H1 (cell line): ENCODE results near the gene SEMA3A. TPM values are rescaled to one million over a fixed set of nuclear protein-coding genes. Genes with fewer than 3 reads are reported as not detected.

Experiments
- CTCF ChIA-PET: fragments of 300-600 bp; sonication (Branson Sonifier 250); formaldehyde crosslinking; loops from one replicate; lab custom pipeline; 2021; ENCODE audit not compliant: partially characterized antibody; lab: Charles Lee
- POLR2A ChIA-PET: fragments of 300-600 bp; sonication (Branson Sonifier 250); formaldehyde crosslinking; loops from one replicate; lab custom pipeline; 2021; ENCODE audit warnings: inconsistent platforms; ENCODE audit not compliant: partially characterized antibody; lab: Charles Lee
- DNase-seq, 2 experiments: peaks; one replicate each; pipeline versions ENCODE4 v3.0.0 to v3.0.0-alpha.2; 2010 to 2022; ENCODE audit warnings: low spot score in 2 of 2, low read depth in 1 of 2, mixed read lengths in 1 of 2
- FAIRE-seq: peaks from 2 replicates; lab custom pipeline; 2011; peaks lifted over from hg19 to GRCh38; lab: Jason Lieb, UNC
- H2AFZ ChIP-seq: 2 replicates; pipeline ENCODE4 v1.8.1; 2012; ENCODE audit warnings: low read length, inconsistent platforms
- H2AK5ac ChIP-seq: 2 replicates; pipeline ENCODE4 v1.6.1; 2013; ENCODE audit warnings: low read depth, low read length
- H2BK120ac ChIP-seq: replicated peaks from 2 replicates; pipeline ENCODE3; 2013; ENCODE audit warnings: low read depth, low read length, inconsistent platforms
- H2BK12ac ChIP-seq: 2 replicates; pipeline ENCODE4 v1.6.1; 2013; ENCODE audit warnings: low read depth, low read length
- H2BK15ac ChIP-seq: 2 replicates; pipeline ENCODE4 v1.6.1; 2013; ENCODE audit warnings: low read length
- H2BK20ac ChIP-seq: 2 replicates; pipeline ENCODE4 v1.6.1; 2013; ENCODE audit warnings: low read length
- H2BK5ac ChIP-seq: 2 replicates; pipeline ENCODE4 v1.6.1; 2013; ENCODE audit warnings: low read depth, low read length
- H3K14ac ChIP-seq: 2 replicates; pipeline ENCODE4 v1.6.1; 2013; ENCODE audit warnings: inconsistent platforms; ENCODE audit not compliant: insufficient read length
- H3K18ac ChIP-seq: 2 replicates; pipeline ENCODE4 v1.6.1; 2013; ENCODE audit warnings: low read length; ENCODE audit errors: extremely low read depth
- H3K23ac ChIP-seq: 2 replicates; pipeline ENCODE4 v1.6.1; 2013; ENCODE audit warnings: inconsistent platforms; ENCODE audit not compliant: insufficient read length
- H3K23me2 ChIP-seq: 2 replicates; pipeline ENCODE4 v1.6.1; 2013; ENCODE audit warnings: low read depth, low read length
- H3K27ac ChIP-seq: 2 replicates; pipeline ENCODE4 v1.6.1; 2011; ENCODE audit warnings: low read depth, low read length, inconsistent platforms
- H3K27me3 ChIP-seq, 4 experiments: replicated peaks in 1 of 4; 1 replicate in 1 of 4; 2 replicates in 3 of 4; pipeline versions ENCODE4 v1.6.1 to v1.8.1; 2011 to 2013; ENCODE audit warnings: low read length in 3 of 4, mild to moderate bottlenecking in 3 of 4, inconsistent platforms in 2 of 4, mixed read lengths in 2 of 4, moderate library complexity in 1 of 4; ENCODE audit not compliant: control insufficient read depth in 3 of 4, insufficient read depth in 3 of 4; ENCODE audit errors: extremely low read depth in 1 of 4
- H3K36me3 ChIP-seq, 4 experiments: 2 replicates each; pipeline versions ENCODE4 v1.6.1 to v1.8.1; 2011 to 2013; ENCODE audit warnings: mild to moderate bottlenecking in 4 of 4, low read length in 3 of 4, moderate library complexity in 2 of 4, control low read depth in 1 of 4, inconsistent platforms in 1 of 4; ENCODE audit not compliant: insufficient read depth in 4 of 4, control insufficient read depth in 2 of 4
- H3K4ac ChIP-seq: replicated peaks from 2 replicates; pipeline ENCODE3; 2013; ENCODE audit warnings: low read length, low read depth, mixed read lengths, inconsistent platforms; ENCODE audit not compliant: insufficient read length
- H3K4me1 ChIP-seq, 4 experiments: replicated peaks in 1 of 4; 1 replicate in 1 of 4; 2 replicates in 3 of 4; pipeline versions ENCODE4 v1.6.1 to v1.8.1; 2011 to 2013; ENCODE audit warnings: low read length in 3 of 4, inconsistent platforms in 2 of 4, mixed read lengths in 1 of 4; ENCODE audit not compliant: insufficient read depth in 4 of 4, control insufficient read depth in 3 of 4
- H3K4me2 ChIP-seq, 2 experiments: 2 replicates each; pipeline versions ENCODE4 v1.6.1 to v1.8.1; 2011 to 2013; ENCODE audit warnings: low read depth in 2 of 2, low read length in 2 of 2, control low read depth in 1 of 2, inconsistent platforms in 1 of 2, mild to moderate bottlenecking in 1 of 2; ENCODE audit not compliant: insufficient read depth in 1 of 2
- H3K4me3 ChIP-seq, 4 experiments: fragments of 200-600, 300-600 bp in 1 of 4; sonication (generic), shearing (Covaris generic), sonication (Bioruptor Twin) in 1 of 4; 2 replicates each; pipeline versions ENCODE4 v1.5.1 to v1.8.1; 2011 to 2016; ENCODE audit warnings: low read length in 4 of 4, low read depth in 3 of 4, control low read depth in 2 of 4, inconsistent platforms in 2 of 4, mild to moderate bottlenecking in 2 of 4, mixed read lengths in 1 of 4, moderate library complexity in 1 of 4; ENCODE audit not compliant: insufficient read depth in 2 of 4; ENCODE audit errors: extremely low read depth in 1 of 4
- H3K56ac ChIP-seq: replicated peaks from 2 replicates; pipeline ENCODE3; 2013; ENCODE audit warnings: low read depth, mild to moderate bottlenecking, mixed read lengths, low read length, inconsistent platforms; ENCODE audit not compliant: insufficient read length
- H3K79me1 ChIP-seq: 2 replicates; pipeline ENCODE4 v1.6.1; 2013; ENCODE audit warnings: low read depth, low read length, control low read depth
- H3K79me2 ChIP-seq, 2 experiments: 2 replicates each; pipeline versions ENCODE4 v1.6.1 to v1.8.1; 2012 to 2013; ENCODE audit warnings: low read length in 2 of 2, mild to moderate bottlenecking in 2 of 2, inconsistent platforms in 1 of 2; ENCODE audit not compliant: insufficient read depth in 2 of 2, control insufficient read depth in 1 of 2
- H3K9ac ChIP-seq, 4 experiments: replicated peaks in 1 of 4; 1 replicate in 1 of 4; 2 replicates in 3 of 4; pipeline versions ENCODE4 v1.6.1 to v1.8.1; 2011 to 2013; ENCODE audit warnings: low read depth in 3 of 4, low read length in 3 of 4, control low read depth in 2 of 4, mild to moderate bottlenecking in 2 of 4, moderate library complexity in 2 of 4, inconsistent platforms in 1 of 4; ENCODE audit errors: extremely low read depth in 1 of 4
- H3K9me3 ChIP-seq, 2 experiments: 2 replicates each; pipeline versions ENCODE4 v1.6.1 to v1.8.1; 2012 to 2013; ENCODE audit warnings: mild to moderate bottlenecking in 2 of 2, moderate library complexity in 2 of 2, control low read depth in 1 of 2, inconsistent platforms in 1 of 2, low read depth in 1 of 2, low read length in 1 of 2, mixed read lengths in 1 of 2; ENCODE audit not compliant: insufficient read depth in 2 of 2
- H4K20me1 ChIP-seq, 2 experiments: replicated peaks in 1 of 2; 2 replicates each; pipeline versions ENCODE3 to v1.8.1; 2011 to 2013; ENCODE audit warnings: inconsistent platforms in 2 of 2, low read length in 2 of 2, mild to moderate bottlenecking in 1 of 2; ENCODE audit not compliant: insufficient read depth in 2 of 2, control insufficient read depth in 1 of 2
- H4K5ac ChIP-seq: 2 replicates; pipeline ENCODE4 v1.6.1; 2013; ENCODE audit warnings: low read length, low read depth, mixed read lengths, inconsistent platforms; ENCODE audit not compliant: insufficient read length
- H4K8ac ChIP-seq: 2 replicates; pipeline ENCODE4 v1.8.0; 2013; ENCODE audit warnings: mild to moderate bottlenecking, moderate library complexity, low read length, inconsistent platforms; ENCODE audit not compliant: insufficient read depth; ENCODE audit errors: extremely low read depth
- H4K91ac ChIP-seq: replicated peaks from 2 replicates; pipeline ENCODE3; 2013; ENCODE audit warnings: low read length, mixed read lengths, inconsistent platforms; ENCODE audit not compliant: insufficient read length
- BCL11A ChIP-seq, 2 experiments: IDR thresholded peaks; one replicate each; pipeline ENCODE4 v1.6.1; 2011; ENCODE audit warnings: low read depth in 2 of 2, low read length in 2 of 2, mild to moderate bottlenecking in 2 of 2
- KDM4A ChIP-seq: IDR thresholded peaks from one replicate; pipeline ENCODE4 v1.7.1; 2012; ENCODE audit warnings: low read depth, mild to moderate bottlenecking, moderate library complexity, low read length, inconsistent platforms; ENCODE audit not compliant: severe bottlenecking
- SP2 ChIP-seq: IDR thresholded peaks from 2 replicates; pipeline ENCODE4 v1.6.1; 2012; ENCODE audit warnings: mild to moderate bottlenecking, low read length, inconsistent platforms
- WGBS, 2 experiments: shearing (Covaris generic) in 1 of 2; methylation state at CpG; one replicate each; pipeline versions ENCODE4 v1.1.6 to v1.1.7; 2013 to 2015; ENCODE audit warnings: low lambda C conversion rate in 2 of 2, mixed read lengths in 2 of 2, inconsistent platforms in 1 of 2, low coverage in 1 of 2, missing lambda C conversion rate in 1 of 2; ENCODE audit not compliant: insufficient replicate concordance in 2 of 2, insufficient coverage in 1 of 2, insufficient read length in 1 of 2; ENCODE audit errors: extremely low coverage in 1 of 2, missing lambda C conversion rate in 1 of 2; 5-methylcytosine and 5-hydroxymethylcytosine counted together
- polyA plus RNA-seq, 7 experiments: library from polyadenylated mRNA; depleted of rRNA in 3 of 7; stranded (reverse) in 5 of 7; unstranded in 2 of 7; fragments of >200 nt in 5 of 7; fragments of 200-250 nt in 2 of 7; gene quantifications; 1 replicate in 5 of 7; 2 replicates in 1 of 7; 4 replicates in 1 of 7; pipeline versions ENCODE4 v1.2.1 to v1.2.3, GENCODE V29; 2011 to 2013; ENCODE audit warnings: missing spikeins in 2 of 7, mixed read lengths in 2 of 7
- total RNA-seq: library from RNA; stranded (reverse); fragmentation: NEBNext Ultra II Directional; extraction: Animal tissue kit (Norgen Biotek cat#: 25700); gene quantifications from 2 replicates; pipeline ENCODE4 v1.2.1, GENCODE V29; 2021

The SEMA3A gene
- total and polyA plus RNA-seq, 2 of the 8 experiments (the other 6 are each of a cell fraction or from before 2014, with no cell fraction given) = 8.1 to 45.9 TPM

DNA sequence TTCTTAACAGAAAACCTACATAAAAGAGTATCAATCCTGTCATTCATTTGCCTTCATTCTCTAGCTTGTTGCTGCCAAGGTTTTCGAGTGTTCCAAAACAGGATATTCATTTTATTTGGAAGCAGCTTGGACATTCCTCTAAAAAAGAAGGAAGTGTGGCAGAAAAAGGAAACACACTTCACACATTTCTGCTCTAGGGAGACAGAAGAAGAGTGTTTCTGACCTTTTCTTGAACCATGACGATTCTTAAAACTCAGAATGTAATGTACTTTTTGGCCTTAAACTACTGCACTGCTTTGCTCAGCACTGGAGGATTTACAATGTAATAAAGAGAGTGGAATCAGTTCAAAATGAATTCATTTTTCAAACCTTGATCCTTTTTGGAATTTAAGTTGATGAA is 81.3 kb downstream of the SEMA3A start:
- Histone ChIP-seq H3K23ac (no peak overlapping the region), H3K79me2 (no peaks in the 10 kb centered on the region), H3K4ac (no peak overlapping the region), H2BK15ac (no peak overlapping the region), H2BK12ac (no peak overlapping the region)
- TF ChIP-seq SP2 (no peak), KDM4A (no peak), BCL11A (IDR thresholded peaks at IDR 0.05; ENCODE audit: low read depth in 2 of 2, low read length in 2 of 2) (no peak)
- TF ChIP-seq, all 59 proteins: peak for 0
- POLR2A ChIA-PET = no interaction called here
- Histone ChIP-seq H2BK120ac (no peak overlapping the region), H4K91ac (no peak overlapping the region), H3K79me1 (no peaks in the 10 kb centered on the region), H3K27ac (no peak overlapping the region), H3K18ac (no peak overlapping the region), H4K8ac (no peak overlapping the region), H3K9ac (no peak overlapping the region), H3K9me3 (no peaks in the 10 kb centered on the region), H2BK20ac (no peak overlapping the region), H2AK5ac (no peak overlapping the region), H2AFZ (no peak overlapping the region), H4K20me1 (no peaks in the 10 kb centered on the region), H3K4me2 (no peak overlapping the region), H3K27me3 (no peaks in the 10 kb centered on the region), H3K14ac (no peak overlapping the region), H3K4me1 (peaks cover 4 to 32% (median 12%) of the 10 kb centered on the region in 4 experiments), H3K56ac (no peak overlapping the region), H3K36me3 (peaks cover 0 to 5% (median 0%) of the 10 kb centered on the region in 4 experiments; a peak in 1 of 8 replicates), H3K23me2 (no peaks in the 10 kb centered on the region), H3K4me3 (no peak overlapping the region), H2BK5ac (no peak overlapping the region), H4K5ac (no peak overlapping the region)
- DNase-seq = no peak
- 85% methylated on average over 2 of the region's 2 CpGs; no CpG with 5 or more reads in 1 of the 2 experiments for WGBS, 2 experiments
- no peak for FAIRE-seq
- CTCF ChIA-PET = no interaction called here
